LNCAP (cell line): ENCODE data around the gene CNNM4.

Source experiments
- TF ChIP-seq, protein P1 (sequence below): fragments of 450-650 bp; IDR thresholded peaks from 2 replicates; pipeline ENCODE4 v1.5.1; 2017; ENCODE audit warnings: mild to moderate bottlenecking

The CNNM4 gene

DNA sequence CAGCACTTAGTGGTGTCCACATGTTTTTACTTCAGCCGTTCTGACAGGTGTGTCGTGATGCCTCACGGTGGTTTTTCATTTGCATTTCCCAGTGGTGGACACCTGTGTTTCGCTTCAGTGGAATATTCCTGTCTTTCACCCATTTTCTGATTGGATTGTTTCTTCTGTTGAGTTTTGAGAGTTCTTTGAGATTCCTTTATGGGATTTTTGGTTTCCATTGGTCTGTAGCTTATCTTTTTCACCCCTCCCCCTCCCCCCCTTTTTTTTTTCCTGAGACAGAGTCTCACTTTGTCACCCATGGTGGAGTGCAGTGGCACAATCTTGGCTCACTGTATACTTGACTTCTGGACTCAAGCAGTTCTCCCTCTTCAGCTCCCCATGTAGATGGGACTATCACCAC, 75.1 kb downstream of the CNNM4 start:
- TF ChIP-seq, protein P1, sequence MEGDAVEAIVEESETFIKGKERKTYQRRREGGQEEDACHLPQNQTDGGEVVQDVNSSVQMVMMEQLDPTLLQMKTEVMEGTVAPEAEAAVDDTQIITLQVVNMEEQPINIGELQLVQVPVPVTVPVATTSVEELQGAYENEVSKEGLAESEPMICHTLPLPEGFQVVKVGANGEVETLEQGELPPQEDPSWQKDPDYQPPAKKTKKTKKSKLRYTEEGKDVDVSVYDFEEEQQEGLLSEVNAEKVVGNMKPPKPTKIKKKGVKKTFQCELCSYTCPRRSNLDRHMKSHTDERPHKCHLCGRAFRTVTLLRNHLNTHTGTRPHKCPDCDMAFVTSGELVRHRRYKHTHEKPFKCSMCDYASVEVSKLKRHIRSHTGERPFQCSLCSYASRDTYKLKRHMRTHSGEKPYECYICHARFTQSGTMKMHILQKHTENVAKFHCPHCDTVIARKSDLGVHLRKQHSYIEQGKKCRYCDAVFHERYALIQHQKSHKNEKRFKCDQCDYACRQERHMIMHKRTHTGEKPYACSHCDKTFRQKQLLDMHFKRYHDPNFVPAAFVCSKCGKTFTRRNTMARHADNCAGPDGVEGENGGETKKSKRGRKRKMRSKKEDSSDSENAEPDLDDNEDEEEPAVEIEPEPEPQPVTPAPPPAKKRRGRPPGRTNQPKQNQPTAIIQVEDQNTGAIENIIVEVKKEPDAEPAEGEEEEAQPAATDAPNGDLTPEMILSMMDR = no peak

DNA sequence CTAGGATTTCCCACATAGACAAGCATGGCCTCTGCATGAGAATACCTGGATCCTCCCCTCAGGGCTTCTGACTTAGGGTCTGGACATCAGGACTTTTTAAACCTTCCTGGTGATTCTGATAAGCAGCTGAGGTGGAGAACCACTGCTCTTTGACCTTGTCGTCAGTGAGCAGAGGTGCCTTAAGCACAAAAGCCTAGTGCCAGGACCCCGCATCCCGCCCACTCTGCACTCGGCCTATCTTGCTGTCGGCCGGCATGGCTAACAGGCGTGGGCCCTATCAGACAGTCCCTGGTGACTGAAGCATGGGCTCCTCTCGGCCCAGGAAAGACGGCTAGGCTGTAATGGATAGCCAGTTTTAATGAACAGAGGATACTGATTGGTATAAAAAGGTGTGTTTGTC, 76.9 kb downstream of the CNNM4 start:
- TF ChIP-seq, protein P1 = no peak

DNA sequence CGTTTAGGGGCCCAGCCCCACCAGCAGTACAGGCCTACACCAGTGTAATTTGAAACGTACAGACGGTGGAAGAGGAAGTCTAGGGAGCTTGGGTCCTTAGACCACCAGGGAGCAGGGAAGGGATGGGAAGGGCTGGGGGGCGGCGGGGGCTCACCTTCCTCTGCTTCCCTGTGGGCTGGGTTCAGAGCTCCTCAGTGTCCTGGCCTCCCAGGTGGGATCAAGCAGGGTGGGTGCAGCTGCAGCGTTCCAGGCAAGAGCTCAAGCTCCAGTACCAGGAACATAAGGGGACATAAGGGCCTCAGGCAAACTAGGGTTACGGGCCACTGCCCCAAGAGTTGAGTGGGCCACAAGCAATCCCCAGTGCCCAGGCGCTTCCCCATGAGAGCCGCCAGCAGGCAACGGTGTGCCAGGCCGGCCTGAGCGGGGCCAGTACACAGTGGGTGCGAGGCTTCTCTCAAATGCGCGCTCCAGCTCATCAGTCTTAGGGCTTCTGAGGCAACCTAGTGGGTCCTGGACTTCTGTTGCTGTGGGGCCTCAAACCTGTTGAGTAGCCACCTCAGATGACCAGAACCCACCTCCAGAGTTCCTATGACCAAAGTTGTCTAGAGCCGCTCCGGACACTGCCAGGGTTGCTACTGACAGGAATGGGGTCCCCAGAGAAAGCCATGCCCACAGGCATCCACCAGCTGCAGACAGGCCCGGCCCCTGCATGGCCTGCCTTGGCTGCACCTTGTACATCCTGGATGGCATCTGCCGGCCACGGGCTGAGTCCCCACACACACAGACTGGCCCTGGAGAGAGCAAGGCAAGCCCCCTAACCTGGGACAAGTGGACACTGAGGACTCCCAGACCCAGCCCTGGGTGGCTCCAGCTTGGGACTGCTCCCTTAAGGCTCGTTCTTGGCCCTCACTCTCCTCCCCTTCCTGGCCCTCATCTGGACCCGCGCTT, 77.9 kb downstream of the CNNM4 start:
- TF ChIP-seq, protein P1 = no peak

- TF ChIP-seq, protein P1 = no peak
These were observed 78.7 kb downstream of the CNNM4 start for GRCh38 chr2:96839293-96839874.

DNA sequence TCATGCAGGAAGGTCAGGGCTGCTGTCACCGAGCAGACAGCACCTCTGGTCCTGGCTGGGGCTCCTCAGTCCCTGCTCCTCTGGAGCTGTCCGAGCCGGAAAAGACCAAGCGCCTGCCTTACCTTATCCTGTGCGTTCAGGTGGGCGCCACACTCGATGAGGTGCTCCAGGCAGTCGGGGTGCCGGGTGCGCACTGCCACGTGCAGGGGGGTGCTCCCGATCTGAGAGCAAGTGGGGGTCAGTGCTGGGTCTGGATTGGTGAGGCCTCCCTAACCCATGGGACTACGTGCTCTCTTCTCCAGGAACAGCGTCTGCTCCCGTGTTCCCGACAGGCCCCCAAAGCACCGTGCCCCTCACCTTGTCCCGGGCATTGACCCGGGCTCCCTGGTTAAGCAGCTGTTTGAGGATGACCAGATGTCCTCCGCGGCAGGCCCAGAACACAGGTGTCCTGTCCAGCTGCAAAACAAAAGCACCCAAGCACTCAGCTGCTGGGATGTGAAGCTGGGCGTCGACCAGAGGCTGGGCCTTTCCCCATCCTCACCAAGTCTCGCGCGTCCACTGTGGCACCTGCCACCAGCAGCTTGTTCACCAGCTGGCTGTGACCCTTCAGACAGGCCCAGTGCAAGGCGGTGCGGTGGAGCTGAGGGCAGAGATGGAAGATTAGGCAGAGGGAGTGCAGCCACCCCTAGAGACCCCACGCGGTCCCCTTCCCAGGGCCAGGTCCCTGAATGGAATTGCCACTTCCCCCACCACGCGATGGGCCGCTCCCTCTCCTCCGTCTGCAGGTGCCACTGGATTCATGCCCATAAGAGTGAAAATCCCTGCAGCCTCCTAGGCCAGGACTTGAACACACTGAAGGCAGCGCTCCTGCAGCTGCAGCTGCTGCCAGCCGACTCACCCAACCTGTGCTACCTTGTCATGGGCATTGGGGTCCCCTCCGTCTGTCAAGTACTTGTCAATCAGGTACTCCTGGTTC, 79.5 kb downstream of the CNNM4 start:
- TF ChIP-seq, protein P1 = no peak

- TF ChIP-seq, protein P1 = no peak
These were observed 81.2 kb downstream of the CNNM4 start for GRCh38 chr2:96841701-96842495.
